HepG2 (cell line): ENCODE measurements around the gene MORN1. TPM values are rescaled to one million over a fixed set of nuclear protein-coding genes. Genes with fewer than 3 reads are reported as not detected.

Experiments
- ATAC-seq: fragments of 200-7000 bp; cut with Tn5 transposase; 3 replicates; pipeline ENCODE4 v1.9.1; 2020; ENCODE audit warnings: mild to moderate bottlenecking, moderate library complexity
- BruUV-seq: library from RNA; stranded (reverse); fragments of 400-500 nt; replicated peaks from 2 replicates; lab custom pipeline; 2021; lab: Mats Ljungman, UMichigan
- CTCF ChIA-PET: fragments of 300-600 bp; formaldehyde crosslinking; extraction: SDS; loops from one replicate; lab custom pipeline; 2021; ENCODE audit warnings: low total read pairs, inconsistent platforms, low intra/inter-chr PET ratio; lab: Yijun Ruan, JAX
- POLR2A ChIA-PET: fragments of 350-600 bp; sonication (Branson Sonifier 250); formaldehyde crosslinking; loops from one replicate; lab custom pipeline; 2020; ENCODE audit warnings: antibody characterized with exemption, inconsistent platforms; lab: Yijun Ruan, JAX
- DNase-seq: peaks from one replicate; pipeline ENCODE4 v3.0.0-alpha.2; 2015; ENCODE audit warnings: low spot score
- FAIRE-seq: peaks from 3 replicates; lab custom pipeline; 2011; peaks lifted over from hg19 to GRCh38; lab: Jason Lieb, UNC
- H2AFZ ChIP-seq: one replicate; pipeline ENCODE4 v1.6.1; 2011; ENCODE audit warnings: low read length, inconsistent platforms
- H3K27ac ChIP-seq: fragments of 300-600 bp; 3 replicates; pipeline ENCODE4 v1.8.0; 2011; ENCODE audit warnings: mixed run types, mild to moderate bottlenecking, mixed read lengths, low read length, inconsistent platforms; ENCODE audit not compliant: insufficient read depth; ENCODE audit errors: extremely low read length
- H3K27me3 ChIP-seq, 2 experiments: fragments of 200-600 bp in 1 of 2; 2 replicates in 1 of 2; 3 replicates in 1 of 2; pipeline versions ENCODE4 v1.6.0 to v1.8.0; 2011; ENCODE audit warnings: low read length in 2 of 2, mild to moderate bottlenecking in 2 of 2, moderate library complexity in 2 of 2, inconsistent platforms in 1 of 2; ENCODE audit not compliant: insufficient read depth in 2 of 2, control insufficient read depth in 1 of 2
- H3K36me3 ChIP-seq, 2 experiments: fragments of 200-600 bp in 1 of 2; replicated peaks in 1 of 2; 2 replicates in 1 of 2; 3 replicates in 1 of 2; pipeline versions ENCODE4 v1.5.1 to v1.8.0; 2011; ENCODE audit warnings: low read length in 2 of 2, inconsistent platforms in 1 of 2; ENCODE audit not compliant: insufficient read depth in 2 of 2, control insufficient read depth in 1 of 2
- H3K4me1 ChIP-seq: 2 replicates; pipeline ENCODE4 v1.5.1; 2012; ENCODE audit warnings: low read length, inconsistent platforms; ENCODE audit not compliant: insufficient read depth
- H3K4me2 ChIP-seq: 2 replicates; pipeline ENCODE4 v1.6.0; 2011; ENCODE audit warnings: low read depth, low read length, inconsistent platforms
- H3K4me3 ChIP-seq, 3 experiments: fragments of 200-600 bp in 1 of 3; sonication (generic), shearing (Covaris generic) in 1 of 3; replicated peaks in 1 of 3; 2 replicates each; pipeline ENCODE4 v1.5.1; 2011 to 2016; ENCODE audit warnings: low read length in 3 of 3, inconsistent platforms in 2 of 3, low read depth in 2 of 3, mild to moderate bottlenecking in 2 of 3, control low read depth in 1 of 3, mixed read lengths in 1 of 3; ENCODE audit not compliant: insufficient read depth in 1 of 3
- H3K79me2 ChIP-seq: one replicate; pipeline ENCODE4 v1.6.1; 2011; ENCODE audit warnings: low read length, inconsistent platforms; ENCODE audit not compliant: insufficient read depth
- H3K9ac ChIP-seq: 2 replicates; pipeline ENCODE4 v1.6.0; 2011; ENCODE audit warnings: mild to moderate bottlenecking, low read depth, low read length, inconsistent platforms; ENCODE audit not compliant: insufficient read depth
- H3K9me3 ChIP-seq: 2 replicates; pipeline ENCODE4 v1.5.1; 2012; ENCODE audit warnings: mild to moderate bottlenecking, low read length
- H4K20me1 ChIP-seq: 2 replicates; pipeline ENCODE4 v1.6.0; 2011; ENCODE audit warnings: inconsistent platforms, mild to moderate bottlenecking, low read length, moderate library complexity; ENCODE audit not compliant: insufficient read depth
- ADNP ChIP-seq: sonication (generic); formaldehyde crosslinking; IDR thresholded peaks from 2 replicates; pipeline ENCODE4 v1.4.0; 2020; ENCODE audit warnings: missing genetic modification reagents
- HNF4A ChIP-seq: sonication (generic); formaldehyde crosslinking; IDR thresholded peaks from 2 replicates; pipeline ENCODE4 v1.4.0; 2020; ENCODE audit warnings: missing genetic modification reagents
- KAT7 ChIP-seq: IDR thresholded peaks from 2 replicates; pipeline ENCODE4 v1.6.1; 2018; ENCODE audit warnings: borderline replicate concordance, missing compliant biosample characterization
- SNAPC5 ChIP-seq: sonication (generic); formaldehyde crosslinking; IDR thresholded peaks from 2 replicates; pipeline ENCODE4 v1.8.1; 2023; ENCODE audit warnings: mild to moderate bottlenecking, missing genetic modification reagents, borderline replicate concordance
- SOX6 ChIP-seq, 2 experiments: fragments of 450-650 bp in 1 of 2; sonication (generic) in 1 of 2; formaldehyde crosslinking in 1 of 2; IDR thresholded peaks; 2 replicates each; pipeline versions ENCODE4 v1.4.0 to v1.6.1; 2017 to 2020; ENCODE audit warnings: antibody characterized with exemption in 1 of 2, mild to moderate bottlenecking in 1 of 2, missing genetic modification reagents in 1 of 2
- SRSF4 ChIP-seq: fragments of 200-400 bp; formaldehyde crosslinking; IDR thresholded peaks from one replicate; pipeline ENCODE4 v1.6.1; 2018; ENCODE audit warnings: mild to moderate bottlenecking, low read depth, low read length, moderate library complexity; ENCODE audit not compliant: poor library complexity, severe bottlenecking
- ZBTB21 ChIP-seq: sonication (generic); formaldehyde crosslinking; IDR thresholded peaks from 2 replicates; pipeline ENCODE4 v1.4.0; 2020; ENCODE audit warnings: missing genetic modification reagents
- ZKSCAN5 ChIP-seq: sonication (generic); formaldehyde crosslinking; IDR thresholded peaks from 2 replicates; pipeline ENCODE4 v1.5.1; 2020; ENCODE audit warnings: mild to moderate bottlenecking, missing genetic modification reagents
- ZNF124 ChIP-seq: sonication (generic); formaldehyde crosslinking; IDR thresholded peaks from 2 replicates; pipeline ENCODE4 v1.4.0; 2020; ENCODE audit warnings: missing genetic modification reagents
- ZNF205 ChIP-seq: IDR thresholded peaks from 2 replicates; pipeline ENCODE4 v1.6.1; 2018; ENCODE audit warnings: missing biosample characterization, missing genetic modification reagents
- ZNF275 ChIP-seq: sonication (generic); formaldehyde crosslinking; IDR thresholded peaks from 2 replicates; pipeline ENCODE4 v1.8.0; 2022; ENCODE audit warnings: missing genetic modification reagents, mild to moderate bottlenecking, inconsistent platforms, borderline replicate concordance
- ZNF3 ChIP-seq: IDR thresholded peaks from 2 replicates; pipeline ENCODE4 v1.7.0; 2017; ENCODE audit warnings: inconsistent platforms
- ZNF333 ChIP-seq: sonication (generic); formaldehyde crosslinking; IDR thresholded peaks from 2 replicates; pipeline ENCODE4 v1.4.0; 2020; ENCODE audit warnings: mild to moderate bottlenecking, missing genetic modification reagents, borderline replicate concordance
- ZNF343 ChIP-seq: sonication (generic); formaldehyde crosslinking; IDR thresholded peaks from 2 replicates; pipeline ENCODE4 v1.4.0; 2020; ENCODE audit warnings: mild to moderate bottlenecking, missing genetic modification reagents
- ZNF503 ChIP-seq: sonication (generic); formaldehyde crosslinking; IDR thresholded peaks from 2 replicates; pipeline ENCODE4 v1.4.0; 2020; ENCODE audit warnings: missing genetic modification reagents
- ZSCAN9 ChIP-seq: IDR thresholded peaks from 2 replicates; pipeline ENCODE4 v1.6.1; 2016; ENCODE audit warnings: borderline replicate concordance
- ZZZ3 ChIP-seq: sonication (generic); formaldehyde crosslinking; IDR thresholded peaks from 2 replicates; pipeline ENCODE4 v1.4.0; 2020; ENCODE audit warnings: missing genetic modification reagents, mild to moderate bottlenecking, borderline replicate concordance
- WGBS: methylation state at CpG from one replicate; pipeline ENCODE4 v1.1.6; 2017; ENCODE audit warnings: low lambda C conversion rate; 5-methylcytosine and 5-hydroxymethylcytosine counted together
- in situ Hi-C: cut with HindIII; loops from 2 replicates; pipeline ENCODE4 v1.10.0; 2017; ENCODE audit warnings: low pct_unique_long_range_greater_than_20kb; ENCODE audit not compliant: extremely low pct_ligation_motif_present
- intact Hi-C: fragments of 100-400 bp; cut with micrococcal nuclease; formaldehyde crosslinking; loops from one replicate; pipeline ENCODE4 v1.10.0; 2022; ENCODE audit not compliant: unreplicated experiment
- polyA plus RNA-seq, 8 experiments: library from polyadenylated mRNA; depleted of rRNA in 3 of 8; stranded (reverse) in 7 of 8; unstranded in 1 of 8; fragments of >200 nt; fragmentation: Illumina TruSeq in 4 of 8; extraction: Trizol in 4 of 8; gene quantifications; 2 replicates each; pipeline versions ENCODE4 v1.2.1 to v1.2.3, GENCODE V29; 2011 to 2016; ENCODE audit warnings: low read depth in 4 of 8, missing spikeins in 1 of 8, mixed read lengths in 1 of 8; ENCODE audit not compliant: insufficient read depth in 1 of 8
- total RNA-seq, 5 experiments: library from RNA; depleted of rRNA; stranded (reverse); fragments of >200 nt; fragmentation: Illumina TruSeq; extraction: Trizol; gene quantifications; 2 replicates each; pipeline ENCODE4 v1.2.3, GENCODE V29; 2016; ENCODE audit warnings: low read depth in 1 of 5

MORN1 gene
- total and polyA plus RNA-seq, 2 of the 13 experiments (the other 11 are each of a cell fraction or from before 2014, with no cell fraction given) = 3.1 to 6.5 TPM

GRCh38 chr1:2432441-2432844, 41.1 kb upstream of the MORN1 start:
- in situ Hi-C loops = no loop called here
- CTCF ChIA-PET = no interaction called here
- Histone ChIP-seq H4K20me1 (peaks cover 3% of the 10 kb centered on the region; the same call in 1 of the 2 replicates), H3K4me1 (no peaks in the 10 kb centered on the region), H3K36me3 (no peaks in the 10 kb centered on the region)
- WGBS = 33% methylated on average over 2 of the region's 16 CpGs
- ATAC-seq = no peak
- no peak for TF ChIP-seq ZKSCAN5 (CRISPR knock-in tag)
- no peak for TF ChIP-seq SOX6 (IDR thresholded peaks at IDR 0.05)
- TF ChIP-seq SOX6 (CRISPR knock-in tag; IDR thresholded peaks at IDR 0.05) = no peak
- TF ChIP-seq, all 625 proteins: peak for 0
- intact Hi-C loops = no loop called here
- Histone ChIP-seq H3K4me3 (no peak overlapping the region), H3K27me3 (peaks cover 19 to 60% of the 10 kb centered on the region in 2 experiments), H3K27ac (no peak overlapping the region), H3K4me2 (no peak overlapping the region), H3K9me3 (peaks cover 12% of the 10 kb centered on the region; the same call in 1 of the 2 replicates), H3K9ac (no peak overlapping the region), H2AFZ (no peak overlapping the region), H3K79me2 (no peaks in the 10 kb centered on the region)
- no peak for FAIRE-seq
- no peak for DNase-seq
- no TSS peak for BruUV-seq
- POLR2A ChIA-PET = no interaction called here

GRCh38 chr1:2431518-2431917, 40.2 kb upstream of the MORN1 start:
- Histone ChIP-seq H3K4me2 (no peak overlapping the region), H2AFZ (no peak overlapping the region), H3K79me2 (no peaks in the 10 kb centered on the region), H3K4me1 (no peaks in the 10 kb centered on the region), H3K9me3 (peaks cover 12% of the 10 kb centered on the region; the same call in 1 of the 2 replicates), H4K20me1 (no peaks in the 10 kb centered on the region; the same call in 1 of the 2 replicates), H3K36me3 (no peaks in the 10 kb centered on the region), H3K9ac (no peak overlapping the region), H3K27ac (no peak overlapping the region), H3K27me3 (peaks cover 21 to 67% of the 10 kb centered on the region in 2 experiments), H3K4me3 (no peak overlapping the region)
- DNase-seq = no peak
- 8% methylated on average over 5 of the region's 10 CpGs for WGBS
- intact Hi-C loops = no loop called here
- no peak for FAIRE-seq
- ChIA-PET POLR2A (no interaction called here), CTCF (no interaction called here)
- ATAC-seq = no peak
- in situ Hi-C loops = no loop called here
- BruUV-seq = no TSS peak
- no peak for TF ChIP-seq ZNF333 (CRISPR knock-in tag)
- TF ChIP-seq ZZZ3 = no peak
- no peak for TF ChIP-seq KAT7 (CRISPR knock-in tag)
- no peak for TF ChIP-seq ZNF503
- TF ChIP-seq ZNF124 (CRISPR knock-in tag) = no peak
- no peak for TF ChIP-seq ZBTB21
- no peak for TF ChIP-seq ZNF275 (CRISPR knock-in tag)
- no peak for TF ChIP-seq ZNF3 (CRISPR knock-in tag)
- TF ChIP-seq SRSF4 = no peak
- no peak for TF ChIP-seq ADNP (CRISPR knock-in tag)
- TF ChIP-seq ZSCAN9 = no peak
- no peak for TF ChIP-seq ZNF343 (CRISPR knock-in tag)
- no peak for TF ChIP-seq SNAPC5 (CRISPR knock-in tag)
- no peak for TF ChIP-seq HNF4A (CRISPR knock-in tag)
- TF ChIP-seq ZNF205 (CRISPR knock-in tag) = no peak
